Measurements from ENCODE around the gene ELAVL3.

DNA sequence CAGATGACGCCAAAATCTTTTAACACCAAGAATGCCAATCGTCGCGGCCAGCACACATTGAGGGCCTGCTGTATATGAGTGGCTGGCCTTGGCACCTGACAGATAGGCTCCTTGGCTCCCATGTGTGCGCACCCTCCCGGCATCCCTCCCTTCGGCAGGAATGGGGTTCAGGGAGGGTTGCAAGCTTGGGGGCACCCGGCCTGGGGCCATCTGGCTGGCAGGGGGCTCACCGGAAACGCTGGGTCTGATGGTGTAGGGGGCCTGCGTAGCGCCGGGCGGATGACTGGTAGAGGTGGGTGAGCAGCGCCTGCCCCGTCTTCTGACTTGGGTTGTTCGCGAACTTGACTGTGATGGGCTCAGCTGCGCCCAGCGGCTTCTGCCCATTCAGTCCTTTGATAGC lies 23.0 kb downstream of the ELAVL3 start:
- TF ChIP-seq, protein P1, sequence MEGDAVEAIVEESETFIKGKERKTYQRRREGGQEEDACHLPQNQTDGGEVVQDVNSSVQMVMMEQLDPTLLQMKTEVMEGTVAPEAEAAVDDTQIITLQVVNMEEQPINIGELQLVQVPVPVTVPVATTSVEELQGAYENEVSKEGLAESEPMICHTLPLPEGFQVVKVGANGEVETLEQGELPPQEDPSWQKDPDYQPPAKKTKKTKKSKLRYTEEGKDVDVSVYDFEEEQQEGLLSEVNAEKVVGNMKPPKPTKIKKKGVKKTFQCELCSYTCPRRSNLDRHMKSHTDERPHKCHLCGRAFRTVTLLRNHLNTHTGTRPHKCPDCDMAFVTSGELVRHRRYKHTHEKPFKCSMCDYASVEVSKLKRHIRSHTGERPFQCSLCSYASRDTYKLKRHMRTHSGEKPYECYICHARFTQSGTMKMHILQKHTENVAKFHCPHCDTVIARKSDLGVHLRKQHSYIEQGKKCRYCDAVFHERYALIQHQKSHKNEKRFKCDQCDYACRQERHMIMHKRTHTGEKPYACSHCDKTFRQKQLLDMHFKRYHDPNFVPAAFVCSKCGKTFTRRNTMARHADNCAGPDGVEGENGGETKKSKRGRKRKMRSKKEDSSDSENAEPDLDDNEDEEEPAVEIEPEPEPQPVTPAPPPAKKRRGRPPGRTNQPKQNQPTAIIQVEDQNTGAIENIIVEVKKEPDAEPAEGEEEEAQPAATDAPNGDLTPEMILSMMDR (IDR thresholded peaks at IDR 0.05; ENCODE audit: control extremely low read depth in 1 of 3, insufficient read depth in 1 of 3, low read depth in 1 of 3, low read length in 3 of 3): no peak
- TF ChIP-seq TEAD4 (IDR thresholded peaks at IDR 0.05; ENCODE audit: low read depth, low read length) (no peak), MAFK (IDR thresholded peaks at IDR 0.05; ENCODE audit: low read depth, low read length) (no peak), SP1 (IDR thresholded peaks at IDR 0.05; ENCODE audit: low read depth, low read length) (no peak), EGR1 (IDR thresholded peaks at IDR 0.05; ENCODE audit: borderline replicate concordance, low read depth, low read length) (no peak), EZH2 (IDR thresholded peaks at IDR 0.05; ENCODE audit: low read depth, low read length, severe bottlenecking) (no peak), POLR2AphosphoS5 (IDR thresholded peaks at IDR 0.05; ENCODE audit: low read depth, low read length) (no peak)
- TF ChIP-seq, protein P2, sequence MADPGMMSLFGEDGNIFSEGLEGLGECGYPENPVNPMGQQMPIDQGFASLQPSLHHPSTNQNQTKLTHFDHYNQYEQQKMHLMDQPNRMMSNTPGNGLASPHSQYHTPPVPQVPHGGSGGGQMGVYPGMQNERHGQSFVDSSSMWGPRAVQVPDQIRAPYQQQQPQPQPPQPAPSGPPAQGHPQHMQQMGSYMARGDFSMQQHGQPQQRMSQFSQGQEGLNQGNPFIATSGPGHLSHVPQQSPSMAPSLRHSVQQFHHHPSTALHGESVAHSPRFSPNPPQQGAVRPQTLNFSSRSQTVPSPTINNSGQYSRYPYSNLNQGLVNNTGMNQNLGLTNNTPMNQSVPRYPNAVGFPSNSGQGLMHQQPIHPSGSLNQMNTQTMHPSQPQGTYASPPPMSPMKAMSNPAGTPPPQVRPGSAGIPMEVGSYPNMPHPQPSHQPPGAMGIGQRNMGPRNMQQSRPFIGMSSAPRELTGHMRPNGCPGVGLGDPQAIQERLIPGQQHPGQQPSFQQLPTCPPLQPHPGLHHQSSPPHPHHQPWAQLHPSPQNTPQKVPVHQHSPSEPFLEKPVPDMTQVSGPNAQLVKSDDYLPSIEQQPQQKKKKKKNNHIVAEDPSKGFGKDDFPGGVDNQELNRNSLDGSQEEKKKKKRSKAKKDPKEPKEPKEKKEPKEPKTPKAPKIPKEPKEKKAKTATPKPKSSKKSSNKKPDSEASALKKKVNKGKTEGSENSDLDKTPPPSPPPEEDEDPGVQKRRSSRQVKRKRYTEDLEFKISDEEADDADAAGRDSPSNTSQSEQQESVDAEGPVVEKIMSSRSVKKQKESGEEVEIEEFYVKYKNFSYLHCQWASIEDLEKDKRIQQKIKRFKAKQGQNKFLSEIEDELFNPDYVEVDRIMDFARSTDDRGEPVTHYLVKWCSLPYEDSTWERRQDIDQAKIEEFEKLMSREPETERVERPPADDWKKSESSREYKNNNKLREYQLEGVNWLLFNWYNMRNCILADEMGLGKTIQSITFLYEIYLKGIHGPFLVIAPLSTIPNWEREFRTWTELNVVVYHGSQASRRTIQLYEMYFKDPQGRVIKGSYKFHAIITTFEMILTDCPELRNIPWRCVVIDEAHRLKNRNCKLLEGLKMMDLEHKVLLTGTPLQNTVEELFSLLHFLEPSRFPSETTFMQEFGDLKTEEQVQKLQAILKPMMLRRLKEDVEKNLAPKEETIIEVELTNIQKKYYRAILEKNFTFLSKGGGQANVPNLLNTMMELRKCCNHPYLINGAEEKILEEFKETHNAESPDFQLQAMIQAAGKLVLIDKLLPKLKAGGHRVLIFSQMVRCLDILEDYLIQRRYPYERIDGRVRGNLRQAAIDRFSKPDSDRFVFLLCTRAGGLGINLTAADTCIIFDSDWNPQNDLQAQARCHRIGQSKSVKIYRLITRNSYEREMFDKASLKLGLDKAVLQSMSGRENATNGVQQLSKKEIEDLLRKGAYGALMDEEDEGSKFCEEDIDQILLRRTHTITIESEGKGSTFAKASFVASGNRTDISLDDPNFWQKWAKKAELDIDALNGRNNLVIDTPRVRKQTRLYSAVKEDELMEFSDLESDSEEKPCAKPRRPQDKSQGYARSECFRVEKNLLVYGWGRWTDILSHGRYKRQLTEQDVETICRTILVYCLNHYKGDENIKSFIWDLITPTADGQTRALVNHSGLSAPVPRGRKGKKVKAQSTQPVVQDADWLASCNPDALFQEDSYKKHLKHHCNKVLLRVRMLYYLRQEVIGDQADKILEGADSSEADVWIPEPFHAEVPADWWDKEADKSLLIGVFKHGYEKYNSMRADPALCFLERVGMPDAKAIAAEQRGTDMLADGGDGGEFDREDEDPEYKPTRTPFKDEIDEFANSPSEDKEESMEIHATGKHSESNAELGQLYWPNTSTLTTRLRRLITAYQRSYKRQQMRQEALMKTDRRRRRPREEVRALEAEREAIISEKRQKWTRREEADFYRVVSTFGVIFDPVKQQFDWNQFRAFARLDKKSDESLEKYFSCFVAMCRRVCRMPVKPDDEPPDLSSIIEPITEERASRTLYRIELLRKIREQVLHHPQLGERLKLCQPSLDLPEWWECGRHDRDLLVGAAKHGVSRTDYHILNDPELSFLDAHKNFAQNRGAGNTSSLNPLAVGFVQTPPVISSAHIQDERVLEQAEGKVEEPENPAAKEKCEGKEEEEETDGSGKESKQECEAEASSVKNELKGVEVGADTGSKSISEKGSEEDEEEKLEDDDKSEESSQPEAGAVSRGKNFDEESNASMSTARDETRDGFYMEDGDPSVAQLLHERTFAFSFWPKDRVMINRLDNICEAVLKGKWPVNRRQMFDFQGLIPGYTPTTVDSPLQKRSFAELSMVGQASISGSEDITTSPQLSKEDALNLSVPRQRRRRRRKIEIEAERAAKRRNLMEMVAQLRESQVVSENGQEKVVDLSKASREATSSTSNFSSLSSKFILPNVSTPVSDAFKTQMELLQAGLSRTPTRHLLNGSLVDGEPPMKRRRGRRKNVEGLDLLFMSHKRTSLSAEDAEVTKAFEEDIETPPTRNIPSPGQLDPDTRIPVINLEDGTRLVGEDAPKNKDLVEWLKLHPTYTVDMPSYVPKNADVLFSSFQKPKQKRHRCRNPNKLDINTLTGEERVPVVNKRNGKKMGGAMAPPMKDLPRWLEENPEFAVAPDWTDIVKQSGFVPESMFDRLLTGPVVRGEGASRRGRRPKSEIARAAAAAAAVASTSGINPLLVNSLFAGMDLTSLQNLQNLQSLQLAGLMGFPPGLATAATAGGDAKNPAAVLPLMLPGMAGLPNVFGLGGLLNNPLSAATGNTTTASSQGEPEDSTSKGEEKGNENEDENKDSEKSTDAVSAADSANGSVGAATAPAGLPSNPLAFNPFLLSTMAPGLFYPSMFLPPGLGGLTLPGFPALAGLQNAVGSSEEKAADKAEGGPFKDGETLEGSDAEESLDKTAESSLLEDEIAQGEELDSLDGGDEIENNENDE (IDR thresholded peaks at IDR 0.05; ENCODE audit: insufficient replicate concordance, low read length): no peak
- TF ChIP-seq, protein P3, sequence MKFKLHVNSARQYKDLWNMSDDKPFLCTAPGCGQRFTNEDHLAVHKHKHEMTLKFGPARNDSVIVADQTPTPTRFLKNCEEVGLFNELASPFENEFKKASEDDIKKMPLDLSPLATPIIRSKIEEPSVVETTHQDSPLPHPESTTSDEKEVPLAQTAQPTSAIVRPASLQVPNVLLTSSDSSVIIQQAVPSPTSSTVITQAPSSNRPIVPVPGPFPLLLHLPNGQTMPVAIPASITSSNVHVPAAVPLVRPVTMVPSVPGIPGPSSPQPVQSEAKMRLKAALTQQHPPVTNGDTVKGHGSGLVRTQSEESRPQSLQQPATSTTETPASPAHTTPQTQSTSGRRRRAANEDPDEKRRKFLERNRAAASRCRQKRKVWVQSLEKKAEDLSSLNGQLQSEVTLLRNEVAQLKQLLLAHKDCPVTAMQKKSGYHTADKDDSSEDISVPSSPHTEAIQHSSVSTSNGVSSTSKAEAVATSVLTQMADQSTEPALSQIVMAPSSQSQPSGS (IDR thresholded peaks at IDR 0.05; ENCODE audit: low read length): no peak
